ENCODE data around the gene LRP8.

The LRP8 gene

DNA sequence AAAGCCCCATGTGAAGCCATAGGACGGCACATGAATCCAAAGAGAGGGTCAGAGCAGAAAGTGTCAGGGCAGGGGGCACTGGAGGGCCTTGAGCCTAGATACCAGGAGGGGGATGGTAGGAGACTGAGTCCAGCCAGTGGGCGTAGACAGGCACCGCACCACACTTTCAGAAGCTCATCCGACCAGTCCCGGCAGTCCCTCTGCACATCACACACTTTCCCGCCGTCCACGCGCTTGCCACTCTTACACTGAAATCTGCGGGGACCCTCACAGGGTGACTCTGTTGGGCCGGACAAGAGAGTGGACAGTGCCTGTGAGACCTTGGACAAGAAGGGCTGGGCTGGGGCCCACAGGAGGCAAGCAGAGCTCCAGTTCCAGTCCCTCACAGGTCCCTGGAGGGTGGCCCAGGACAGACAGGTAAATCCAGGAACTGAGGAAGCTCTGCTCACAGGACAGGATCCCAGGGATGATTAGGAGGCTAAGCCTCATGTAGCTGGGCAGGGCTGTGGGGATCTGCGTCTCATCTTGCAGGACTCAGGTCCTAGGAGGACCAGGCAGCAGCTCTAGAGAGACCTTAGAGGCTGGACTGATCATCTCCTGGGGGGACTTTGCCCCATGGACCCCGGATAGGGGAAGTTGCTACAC, 53.2 kb downstream of the LRP8 start:
- Histone ChIP-seq H3K27me3 (replicated peaks; ENCODE audit: insufficient read depth, low read length) (no peaks in the 10 kb centered on the region), H3F3A (ENCODE audit: insufficient read depth, low read length) (no peaks in the 10 kb centered on the region), H3K27ac (ENCODE audit: low read length) (no peak overlapping the region), H3K79me2 (ENCODE audit: low read length) (no peaks in the 10 kb centered on the region; the same call in 1 of the 2 replicates), H3K36me3 (replicated peaks; ENCODE audit: insufficient read depth, low read length) (0 out of 2 replicates have a peak, but pooled peaks cover 3% of the 10 kb centered on the region), H4K20me1 (ENCODE audit: insufficient read depth, low read length) (no peaks in the 10 kb centered on the region), H3K9me3 (replicated peaks; ENCODE audit: insufficient read depth, low read length) (no peaks in the 10 kb centered on the region), H3K4me2 (ENCODE audit: low read depth, low read length) (no peak overlapping the region), H3K9me2 (replicated peaks; ENCODE audit: insufficient read depth, low read length) (no peaks in the 10 kb centered on the region), H2AFZ (ENCODE audit: low read length) (no peak overlapping the region), H3K4me1 (ENCODE audit: low read length) (no peaks in the 10 kb centered on the region), H3K4me3 (ENCODE audit: low read length) (no peak overlapping the region), H3K9ac (ENCODE audit: low read length) (no peak overlapping the region)
- TF ChIP-seq EZH2phosphoT487 (IDR thresholded peaks at IDR 0.05; ENCODE audit: low read length) (no peak), CTCF (IDR thresholded peaks at IDR 0.05; ENCODE audit: low read length) (no peak), EZH2 (optimal IDR thresholded peaks at IDR 0.05; ENCODE audit: low read depth, low read length) (no peak)
- DNase-seq = no peak

DNA sequence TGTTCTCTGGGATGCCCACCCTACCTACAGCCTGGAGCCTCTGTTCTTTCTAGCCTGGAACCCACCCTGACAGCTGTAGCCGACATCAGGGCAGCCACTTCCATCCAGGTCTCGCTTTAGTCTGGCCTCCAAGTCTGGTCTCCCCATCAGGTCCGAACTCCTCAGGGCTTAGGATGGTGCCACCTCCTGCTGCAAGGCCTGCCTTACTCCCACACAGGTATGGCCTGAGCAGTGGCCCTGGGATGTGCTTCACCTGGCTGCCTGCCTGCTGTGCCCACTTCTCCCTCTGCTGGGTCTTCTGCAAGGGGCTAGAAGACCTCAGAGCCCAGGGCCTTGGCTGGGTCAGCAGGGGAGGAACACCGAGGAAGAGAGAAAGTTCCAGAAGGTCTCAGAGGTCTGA, 53.8 kb downstream of the LRP8 start:
- no peaks in the 10 kb centered on the region for H3K9me2 ChIP-seq (replicated peaks; ENCODE audit: insufficient read depth, low read length)
- H3K27ac ChIP-seq (ENCODE audit: low read length) = no peak overlapping the region
- H3K9me3 ChIP-seq (replicated peaks; ENCODE audit: insufficient read depth, low read length) = no peaks in the 10 kb centered on the region
- no peaks in the 10 kb centered on the region for H3K27me3 ChIP-seq (replicated peaks; ENCODE audit: insufficient read depth, low read length)
- no peak overlapping the region for H3K9ac ChIP-seq (ENCODE audit: low read length)
- H4K20me1 ChIP-seq (ENCODE audit: insufficient read depth, low read length) = no peaks in the 10 kb centered on the region
- H3K36me3 ChIP-seq (replicated peaks; ENCODE audit: insufficient read depth, low read length) = 0 out of 2 replicates have a peak, but pooled peaks cover 3% of the 10 kb centered on the region
- H3K4me2 ChIP-seq (ENCODE audit: low read depth, low read length) = no peak overlapping the region
- H3K4me3 ChIP-seq (ENCODE audit: low read length) = no peak overlapping the region
- no peaks in the 10 kb centered on the region for H3K4me1 ChIP-seq (ENCODE audit: low read length)
- no peak for DNase-seq
- H3K79me2 ChIP-seq (ENCODE audit: low read length) = no peaks in the 10 kb centered on the region; the same call in 1 of the 2 replicates
- no peaks in the 10 kb centered on the region for H3F3A ChIP-seq (ENCODE audit: insufficient read depth, low read length)
- no peak overlapping the region for H2AFZ ChIP-seq (ENCODE audit: low read length)
- TF ChIP-seq EZH2phosphoT487 (IDR thresholded peaks at IDR 0.05; ENCODE audit: low read length) (no peak), CTCF (IDR thresholded peaks at IDR 0.05; ENCODE audit: low read length) (no peak), EZH2 (optimal IDR thresholded peaks at IDR 0.05; ENCODE audit: low read depth, low read length) (no peak)

GRCh38 chr1:53273526-53273925, 54.3 kb downstream of the LRP8 start:
- no peak overlapping the region for H3K9ac ChIP-seq (ENCODE audit: low read length)
- no peak overlapping the region for H2AFZ ChIP-seq (ENCODE audit: low read length)
- DNase-seq = no peak
- H3F3A ChIP-seq (ENCODE audit: insufficient read depth, low read length) = no peaks in the 10 kb centered on the region
- H4K20me1 ChIP-seq (ENCODE audit: insufficient read depth, low read length) = no peaks in the 10 kb centered on the region
- H3K79me2 ChIP-seq (ENCODE audit: low read length) = no peaks in the 10 kb centered on the region; the same call in 1 of the 2 replicates
- H3K4me3 ChIP-seq (ENCODE audit: low read length) = no peak overlapping the region
- no peaks in the 10 kb centered on the region for H3K9me2 ChIP-seq (replicated peaks; ENCODE audit: insufficient read depth, low read length)
- no peak overlapping the region for H3K27ac ChIP-seq (ENCODE audit: low read length)
- H3K27me3 ChIP-seq (replicated peaks; ENCODE audit: insufficient read depth, low read length) = no peaks in the 10 kb centered on the region
- TF ChIP-seq EZH2 (optimal IDR thresholded peaks at IDR 0.05; ENCODE audit: low read depth, low read length) (no peak), EZH2phosphoT487 (IDR thresholded peaks at IDR 0.05; ENCODE audit: low read length) (no peak), CTCF (IDR thresholded peaks at IDR 0.05; ENCODE audit: low read length) (no peak)
- 0 out of 2 replicates have a peak, but pooled peaks cover 3% of the 10 kb centered on the region for H3K36me3 ChIP-seq (replicated peaks; ENCODE audit: insufficient read depth, low read length)
- H3K9me3 ChIP-seq (replicated peaks; ENCODE audit: insufficient read depth, low read length) = no peaks in the 10 kb centered on the region
- no peak overlapping the region for H3K4me2 ChIP-seq (ENCODE audit: low read depth, low read length)
- H3K4me1 ChIP-seq (ENCODE audit: low read length) = no peaks in the 10 kb centered on the region

All from MM.1S (cell line).